Dedifferentiated amniotic fluid mesenchymal stem cell (primary cell): ENCODE results near the gene CDC42BPG.

Source experiments
- DNase-seq: peaks from one replicate; pipeline ENCODE4 v3.0.0-alpha.2; 2016; ENCODE audit errors: extremely low spot score

CDC42BPG gene

DNA sequence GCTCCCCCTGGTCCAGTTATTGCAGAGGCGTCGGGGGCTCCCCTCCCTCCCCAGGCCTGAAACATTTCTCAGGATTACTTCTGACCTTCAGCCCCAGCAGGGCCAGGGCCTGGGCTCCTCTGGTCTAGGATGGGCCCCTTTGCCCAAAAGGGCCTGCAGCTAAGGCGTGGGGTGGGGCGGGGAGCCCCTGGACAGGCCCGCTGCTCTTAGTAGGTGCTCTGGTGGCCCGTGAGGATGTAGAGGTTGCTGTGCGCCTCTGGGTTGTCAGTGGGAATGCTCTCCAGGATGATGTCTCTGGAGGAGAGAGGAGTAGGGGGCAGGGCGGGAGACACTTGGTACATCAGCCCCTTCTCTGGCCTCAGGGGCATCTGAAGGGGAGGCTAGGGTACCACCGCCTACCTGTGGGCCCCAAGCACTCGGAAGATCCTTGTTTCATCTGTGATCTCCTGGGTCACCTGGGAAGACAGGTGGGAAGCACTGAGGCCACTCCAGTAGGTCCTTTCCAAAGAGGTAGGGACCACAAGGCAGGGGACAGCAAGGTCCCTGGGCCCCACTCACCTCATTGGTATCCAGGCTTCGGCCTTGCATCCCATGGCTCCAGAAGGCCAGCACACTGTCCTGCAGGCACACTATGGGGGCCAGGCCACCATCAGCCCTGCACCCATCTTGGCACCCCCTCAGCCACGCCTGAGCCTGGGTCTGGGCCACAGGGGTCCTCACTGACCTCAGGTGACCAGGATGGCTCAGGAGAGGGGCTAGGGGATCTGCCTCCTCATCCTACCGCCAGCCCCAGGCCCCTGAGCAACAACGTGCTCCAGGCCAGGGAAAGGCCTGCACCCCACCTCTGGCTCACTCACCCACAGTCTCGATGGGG lies 54.9 kb downstream of the CDC42BPG start:
- DNase-seq = no peak

DNA sequence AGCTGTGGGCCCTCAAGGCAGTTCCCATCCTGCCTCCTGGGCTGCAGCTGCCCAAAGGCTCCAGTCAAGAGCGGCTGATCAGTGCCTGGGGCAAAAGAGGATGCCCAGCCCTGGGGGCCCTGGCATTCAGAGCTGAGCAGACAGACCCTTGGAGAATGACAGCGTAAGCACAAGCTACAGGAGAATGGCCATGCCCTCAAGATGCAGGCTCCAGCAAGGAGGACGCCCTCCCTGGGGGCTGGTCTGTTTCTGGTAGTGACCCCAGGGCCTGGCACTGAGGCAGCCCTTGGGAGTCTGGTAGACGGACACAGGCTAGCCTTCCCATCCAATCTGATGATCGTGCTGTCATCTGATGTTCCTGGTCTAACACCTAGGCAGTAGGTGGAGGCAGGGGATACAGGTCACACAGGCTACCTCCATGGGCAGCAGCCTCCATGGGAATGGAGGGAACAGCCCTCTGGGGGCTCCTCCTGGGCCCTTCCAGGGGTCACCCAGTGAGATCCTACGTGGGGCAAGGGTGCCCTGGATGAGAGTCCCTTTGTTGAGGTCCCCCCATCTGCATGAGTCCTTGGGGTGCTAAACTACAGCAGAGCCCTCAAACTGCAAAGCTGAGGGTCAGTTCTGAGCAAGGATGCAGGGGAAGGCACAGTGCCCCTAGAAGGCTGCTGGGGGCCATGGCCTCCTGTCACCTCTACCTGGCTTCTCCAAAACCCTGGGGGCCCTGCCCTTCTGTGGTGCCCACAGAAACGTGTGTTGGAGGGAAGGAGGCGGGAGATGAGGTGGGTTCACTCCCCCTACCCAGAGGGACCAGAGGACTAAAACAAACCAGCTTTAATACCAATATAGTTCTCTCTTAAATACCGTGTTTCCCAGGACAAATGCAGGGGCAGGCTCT lies 55.9 kb downstream of the CDC42BPG start:
- no peak for DNase-seq

GRCh38 chr11:64787526-64788320 lies 56.7 kb downstream of the CDC42BPG start:
- no peak for DNase-seq

GRCh38 chr11:64786308-64786707 lies 58.1 kb downstream of the CDC42BPG start:
- DNase-seq = no peak

DNA sequence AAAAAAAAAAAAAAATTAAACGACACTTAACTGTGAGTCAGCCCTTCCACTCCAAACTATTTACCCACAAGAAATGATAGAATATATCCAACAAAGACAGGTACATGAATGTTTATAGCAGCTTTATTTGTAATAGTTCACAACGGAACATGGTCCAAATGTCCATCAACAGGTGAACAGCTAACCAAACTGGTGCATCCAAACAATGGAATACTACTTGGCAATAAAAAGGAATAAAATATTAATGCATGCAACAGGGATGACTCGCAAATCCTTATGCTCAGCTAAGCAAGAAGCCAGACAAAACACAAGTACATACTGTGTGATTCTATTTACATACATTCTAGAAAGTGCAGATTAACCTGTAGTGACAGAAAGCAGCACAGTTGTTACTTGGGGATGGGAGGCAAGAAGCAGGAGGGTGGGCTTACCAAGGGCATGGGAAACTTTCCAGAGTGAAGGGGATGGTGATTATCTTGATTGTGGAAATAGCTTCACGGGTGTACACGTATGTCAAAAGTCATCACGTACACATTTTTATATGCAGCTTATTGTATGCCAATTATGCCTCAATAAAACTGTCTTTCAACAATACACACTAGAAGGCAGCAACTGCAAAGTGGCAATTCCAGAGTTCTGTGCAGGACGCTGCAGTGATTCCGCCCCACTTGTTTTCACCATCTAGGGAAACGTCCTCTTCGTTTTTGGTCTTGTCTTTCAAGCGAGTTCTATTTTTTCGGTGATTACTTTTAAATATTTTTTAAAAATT lies 59.5 kb downstream of the CDC42BPG start:
- no peak for DNase-seq

GRCh38 chr11:64778473-64779298 lies 65.8 kb downstream of the CDC42BPG start, which contains the start of gene SF1:
Gene SF1, minus strand, starts transcription at chr11:64778542. Its CDS starts 150 bp downstream, at chr11:64778392.
- peak; percentile 100 for DNase-seq

- no peak for DNase-seq
Observed at GRCh38 chr11:64778223-64778472, 66.3 kb downstream of the CDC42BPG start.

DNA sequence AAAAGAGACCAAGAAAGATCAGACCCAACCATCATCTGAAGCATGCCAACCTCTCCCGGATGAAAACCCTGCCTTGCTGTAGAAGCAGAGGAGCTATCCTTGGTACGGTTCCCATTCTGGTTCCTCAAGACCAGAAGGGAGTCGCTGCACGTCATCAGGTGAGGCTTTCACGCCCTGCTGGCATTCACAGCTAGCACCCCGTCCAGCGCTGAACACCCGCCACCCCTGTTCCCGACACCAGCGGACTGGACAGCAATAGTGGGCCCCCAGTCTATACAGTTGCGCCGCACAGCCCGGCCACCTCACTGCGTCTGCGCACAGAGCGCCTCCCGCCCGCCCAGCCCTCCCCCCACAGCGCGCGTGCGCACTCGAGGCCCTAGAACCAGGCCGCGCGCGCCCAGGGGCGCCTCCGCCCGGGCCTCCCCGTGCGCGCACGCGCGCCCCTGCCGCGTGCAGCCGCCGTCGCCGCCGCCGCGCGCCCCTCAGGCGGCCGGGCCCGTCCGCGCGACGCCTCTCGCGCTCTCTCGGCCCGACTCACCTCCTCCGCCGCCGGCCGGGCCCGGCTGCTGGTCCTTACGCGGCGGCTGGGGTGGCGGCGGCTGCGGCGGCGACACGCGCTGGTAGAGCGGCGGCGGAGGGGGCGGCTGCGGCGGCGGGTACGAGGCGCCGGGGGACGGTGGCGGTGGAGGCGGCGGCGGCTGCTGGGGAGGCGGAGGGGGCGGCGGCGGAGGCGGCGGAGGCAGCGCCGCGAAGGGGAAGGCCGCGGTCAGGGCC lies 66.8 kb downstream of the CDC42BPG start:
- DNase-seq = peak; percentile 63

DNA sequence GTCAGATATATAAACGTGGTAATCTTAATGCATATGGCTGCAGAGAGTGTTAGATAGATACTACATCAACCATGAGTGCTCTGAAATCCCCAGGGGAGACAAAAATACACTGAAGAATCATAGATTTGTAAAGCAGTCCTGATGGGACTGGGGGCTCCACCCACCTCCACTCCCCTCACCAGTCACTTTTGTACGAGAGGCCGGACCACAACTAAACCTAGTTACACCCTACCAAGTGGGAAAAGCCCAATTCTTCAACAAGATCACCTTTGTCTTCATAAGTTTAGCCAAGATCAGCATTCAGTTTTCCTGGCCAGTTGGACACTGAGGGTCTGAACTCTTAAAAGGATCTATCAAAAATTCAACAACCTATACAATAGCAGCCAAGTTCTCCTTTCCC lies 67.6 kb downstream of the CDC42BPG start:
- no peak for DNase-seq

- DNase-seq = no peak
Observed at GRCh38 chr11:64776425-64776824, 68.0 kb downstream of the CDC42BPG start.

GRCh38 chr11:64774144-64774543 lies 70.3 kb downstream of the CDC42BPG start:
- no peak for DNase-seq
